Liver (tissue), 9 donors: ENCODE results near the gene AEBP2. TPM values are rescaled to one million over a fixed set of nuclear protein-coding genes. Genes with fewer than 3 reads are reported as not detected.

Experiments used
- DNase-seq: peaks from one replicate; pipeline ENCODE4 v3.0.0-alpha.2; 2017; ENCODE audit warnings: low spot score
- H3K27ac ChIP-seq, 2 donors: one replicate each; pipeline ENCODE4 v1.7.0; 2013; ENCODE audit warnings: inconsistent platforms in 2 of 2, low read length in 2 of 2, control low read depth in 1 of 2, low read depth in 1 of 2, mild to moderate bottlenecking in 1 of 2
- H3K27me3 ChIP-seq, 4 donors: one replicate each; pipeline versions ENCODE4 v1.6.1 to v1.7.0; 2013; ENCODE audit warnings: low read length in 3 of 4, inconsistent platforms in 1 of 4, mild to moderate bottlenecking in 1 of 4, moderate library complexity in 1 of 4; ENCODE audit not compliant: control insufficient read depth in 4 of 4, insufficient read depth in 4 of 4
- H3K36me3 ChIP-seq, 4 donors: one replicate each; pipeline versions ENCODE4 v1.6.1 to v1.7.0; 2013; ENCODE audit warnings: low read length in 3 of 4, mild to moderate bottlenecking in 3 of 4, low read depth in 1 of 4, moderate library complexity in 1 of 4; ENCODE audit not compliant: control insufficient read depth in 4 of 4, insufficient read depth in 3 of 4
- H3K4me1 ChIP-seq, 4 donors: one replicate each; pipeline versions ENCODE4 v1.6.1 to v1.7.0; 2013; ENCODE audit warnings: low read length in 3 of 4, mild to moderate bottlenecking in 3 of 4, moderate library complexity in 1 of 4; ENCODE audit not compliant: control insufficient read depth in 4 of 4, insufficient read depth in 4 of 4
- H3K4me3 ChIP-seq, 3 donors: one replicate each; pipeline versions ENCODE4 v1.6.1 to v1.7.0; 2013; ENCODE audit warnings: low read length in 3 of 3, control low read depth in 1 of 3, low read depth in 1 of 3, mild to moderate bottlenecking in 1 of 3
- H3K9ac ChIP-seq, 2 donors: one replicate each; pipeline ENCODE4 v1.7.0; 2013; ENCODE audit warnings: low read length in 2 of 2, mild to moderate bottlenecking in 2 of 2, moderate library complexity in 2 of 2, control low read depth in 1 of 2, low read depth in 1 of 2
- H3K9me3 ChIP-seq, 4 donors: one replicate each; pipeline versions ENCODE4 v1.6.1 to v1.7.0; 2013; ENCODE audit warnings: low read length in 3 of 4; ENCODE audit not compliant: control insufficient read depth in 4 of 4
- EGR1 ChIP-seq, 2 donors: IDR thresholded peaks; 2 replicates each; pipeline ENCODE4 v1.6.1; 2016 to 2018; ENCODE audit warnings: antibody characterized with exemption in 2 of 2, low read depth in 2 of 2
- FOXA1 ChIP-seq: IDR thresholded peaks from 2 replicates; pipeline ENCODE4 v1.6.1; 2016; ENCODE audit warnings: antibody characterized with exemption
- FOXA2 ChIP-seq: IDR thresholded peaks from 2 replicates; pipeline ENCODE4 v1.6.1; 2016; ENCODE audit warnings: antibody characterized with exemption
- GABPA ChIP-seq, 2 donors: IDR thresholded peaks in 1 of 2; conservative IDR thresholded peaks in 1 of 2; 2 replicates each; pipeline ENCODE4 v1.6.1; 2016; ENCODE audit warnings: antibody characterized with exemption in 2 of 2, mild to moderate bottlenecking in 1 of 2, moderate library complexity in 1 of 2
- HNF4A ChIP-seq, 2 donors: conservative IDR thresholded peaks; 2 replicates each; pipeline ENCODE4 v1.6.1; 2016; ENCODE audit warnings: antibody characterized with exemption in 2 of 2, mild to moderate bottlenecking in 2 of 2
- HNF4G ChIP-seq: IDR thresholded peaks from 2 replicates; pipeline ENCODE4 v1.6.1; 2016; ENCODE audit warnings: antibody characterized with exemption
- JUND ChIP-seq, 2 donors: IDR thresholded peaks; 2 replicates each; pipeline ENCODE4 v1.6.1; 2016; ENCODE audit warnings: antibody characterized with exemption in 2 of 2
- NR2F2 ChIP-seq: IDR thresholded peaks from 2 replicates; pipeline ENCODE4 v1.6.1; 2016; ENCODE audit warnings: antibody characterized with exemption
- RAD21 ChIP-seq, 2 donors: IDR thresholded peaks; 2 replicates each; pipeline ENCODE4 v1.6.1; 2016; ENCODE audit warnings: antibody characterized with exemption in 2 of 2, mild to moderate bottlenecking in 2 of 2
- RXRA ChIP-seq, 2 donors: IDR thresholded peaks; 2 replicates each; pipeline ENCODE4 v1.6.1; 2017 to 2018; ENCODE audit warnings: antibody characterized with exemption in 2 of 2, mild to moderate bottlenecking in 1 of 2
- SP1 ChIP-seq: IDR thresholded peaks from 2 replicates; pipeline ENCODE4 v1.6.1; 2018; ENCODE audit warnings: antibody characterized with exemption, mild to moderate bottlenecking
- TAF1 ChIP-seq: conservative IDR thresholded peaks from 2 replicates; pipeline ENCODE4 v1.6.1; 2016; ENCODE audit warnings: antibody characterized with exemption, mild to moderate bottlenecking
- YY1 ChIP-seq: IDR thresholded peaks from 2 replicates; pipeline ENCODE4 v1.6.1; 2016; ENCODE audit warnings: antibody characterized with exemption, mild to moderate bottlenecking
- polyA plus RNA-seq, 2 donors: library from polyadenylated mRNA; stranded (reverse) in 1 of 2; unstranded in 1 of 2; fragments of 200-250 nt in 1 of 2; fragments of >200 nt in 1 of 2; fragmentation: Nextera tagmentation in 1 of 2; extraction: Ambion mirVana in 1 of 2; gene quantifications; one replicate each; pipeline versions ENCODE4 v1.2.1 to v1.2.3, GENCODE V29; 2013 to 2015
- total RNA-seq, 2 donors: library from RNA; depleted of rRNA; stranded (reverse); fragments of >200 nt; gene quantifications; one replicate each; pipeline ENCODE4 v1.2.3, GENCODE V29; 2014
- TF ChIP-seq, protein P1 (sequence below): IDR thresholded peaks from 2 replicates; pipeline ENCODE4 v1.6.1; 2016; ENCODE audit warnings: antibody characterized with exemption
- TF ChIP-seq, protein P2 (sequence below): IDR thresholded peaks from 2 replicates; pipeline ENCODE4 v1.6.1; 2016; ENCODE audit warnings: antibody characterized with exemption
- TF ChIP-seq, protein P3 (sequence below): IDR thresholded peaks from 2 replicates; pipeline ENCODE4 v1.6.1; 2016; ENCODE audit warnings: antibody characterized with exemption
- TF ChIP-seq, protein P4 (sequence below): IDR thresholded peaks from 2 replicates; pipeline ENCODE4 v1.6.1; 2016; ENCODE audit warnings: antibody characterized with exemption, mild to moderate bottlenecking
- TF ChIP-seq, protein P5 (sequence below): fragments of 150-350 bp; IDR thresholded peaks from 2 replicates; pipeline ENCODE4 v1.5.1; 2017; ENCODE audit warnings: improper control_type of control experiment, low read depth, low read length; ENCODE audit not compliant: missing input control
- donor health status: healthy.
- donor health status: healthy.
- donor health status: healthy.
- donor health status: healthy.
- donor health status: healthy.

AEBP2 gene
- total and polyA plus RNA-seq, 4 donors: 4.6 to 18.8 (median 8.9) TPM

DNA sequence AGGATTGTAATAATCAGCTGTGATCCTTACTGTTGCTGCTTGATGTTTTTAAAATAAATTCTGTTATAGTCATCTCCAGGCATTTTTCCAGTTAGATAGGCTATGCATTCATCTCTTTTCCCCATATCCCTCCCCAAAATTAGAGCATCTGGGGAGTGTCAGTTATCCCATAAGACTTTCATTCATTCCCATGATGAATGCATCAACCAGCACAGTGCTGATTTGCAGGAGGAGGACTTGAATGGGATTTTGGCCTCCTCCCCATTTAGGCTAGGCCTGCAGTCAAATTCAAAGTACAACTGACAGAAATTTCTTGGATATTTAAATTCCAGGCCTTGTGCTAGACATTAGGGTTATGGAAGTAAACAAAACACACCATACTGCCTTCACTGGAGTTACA, 99.8 kb downstream of the AEBP2 start:
- no peak overlapping the region for H3K27ac ChIP-seq
- no peak overlapping the region for H3K4me3 ChIP-seq
- peaks cover 0 to 2% (median 0%) of the 10 kb centered on the region in 4 donors for H3K36me3 ChIP-seq
- peaks cover 0 to 8% (median 2%) of the 10 kb centered on the region in 4 donors for H3K9me3 ChIP-seq
- H3K9ac ChIP-seq: no peak overlapping the region
- no peaks in the 10 kb centered on the region for H3K27me3 ChIP-seq
- H3K4me1 ChIP-seq: no peaks in the 10 kb centered on the region
- TF ChIP-seq SP1 (no peak), NR2F2 (no peak), FOXA2 (no peak), EGR1 (IDR thresholded peaks at IDR 0.05; ENCODE audit: low read depth in 2 of 2) (no peak), TAF1 (no peak), GABPA (IDR thresholded peaks at IDR 0.05 in 1 of 2, conservative IDR thresholded peaks at IDR 0.05 in 1 of 2) (no peak), RAD21 (IDR thresholded peaks at IDR 0.05) (no peak), FOXA1 (no peak), RXRA (IDR thresholded peaks at IDR 0.05) (no peak), YY1 (no peak), HNF4A (conservative IDR thresholded peaks at IDR 0.05) (no peak), JUND (IDR thresholded peaks at IDR 0.05) (no peak), HNF4G (no peak)
- TF ChIP-seq, protein P1, sequence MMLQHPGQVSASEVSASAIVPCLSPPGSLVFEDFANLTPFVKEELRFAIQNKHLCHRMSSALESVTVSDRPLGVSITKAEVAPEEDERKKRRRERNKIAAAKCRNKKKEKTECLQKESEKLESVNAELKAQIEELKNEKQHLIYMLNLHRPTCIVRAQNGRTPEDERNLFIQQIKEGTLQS: no peak
- TF ChIP-seq, protein P2, sequence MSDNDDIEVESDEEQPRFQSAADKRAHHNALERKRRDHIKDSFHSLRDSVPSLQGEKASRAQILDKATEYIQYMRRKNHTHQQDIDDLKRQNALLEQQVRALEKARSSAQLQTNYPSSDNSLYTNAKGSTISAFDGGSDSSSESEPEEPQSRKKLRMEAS: no peak
- TF ChIP-seq, protein P3, sequence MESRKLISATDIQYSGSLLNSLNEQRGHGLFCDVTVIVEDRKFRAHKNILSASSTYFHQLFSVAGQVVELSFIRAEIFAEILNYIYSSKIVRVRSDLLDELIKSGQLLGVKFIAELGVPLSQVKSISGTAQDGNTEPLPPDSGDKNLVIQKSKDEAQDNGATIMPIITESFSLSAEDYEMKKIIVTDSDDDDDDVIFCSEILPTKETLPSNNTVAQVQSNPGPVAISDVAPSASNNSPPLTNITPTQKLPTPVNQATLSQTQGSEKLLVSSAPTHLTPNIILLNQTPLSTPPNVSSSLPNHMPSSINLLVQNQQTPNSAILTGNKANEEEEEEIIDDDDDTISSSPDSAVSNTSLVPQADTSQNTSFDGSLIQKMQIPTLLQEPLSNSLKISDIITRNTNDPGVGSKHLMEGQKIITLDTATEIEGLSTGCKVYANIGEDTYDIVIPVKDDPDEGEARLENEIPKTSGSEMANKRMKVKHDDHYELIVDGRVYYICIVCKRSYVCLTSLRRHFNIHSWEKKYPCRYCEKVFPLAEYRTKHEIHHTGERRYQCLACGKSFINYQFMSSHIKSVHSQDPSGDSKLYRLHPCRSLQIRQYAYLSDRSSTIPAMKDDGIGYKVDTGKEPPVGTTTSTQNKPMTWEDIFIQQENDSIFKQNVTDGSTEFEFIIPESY: no peak
- TF ChIP-seq, protein P4, sequence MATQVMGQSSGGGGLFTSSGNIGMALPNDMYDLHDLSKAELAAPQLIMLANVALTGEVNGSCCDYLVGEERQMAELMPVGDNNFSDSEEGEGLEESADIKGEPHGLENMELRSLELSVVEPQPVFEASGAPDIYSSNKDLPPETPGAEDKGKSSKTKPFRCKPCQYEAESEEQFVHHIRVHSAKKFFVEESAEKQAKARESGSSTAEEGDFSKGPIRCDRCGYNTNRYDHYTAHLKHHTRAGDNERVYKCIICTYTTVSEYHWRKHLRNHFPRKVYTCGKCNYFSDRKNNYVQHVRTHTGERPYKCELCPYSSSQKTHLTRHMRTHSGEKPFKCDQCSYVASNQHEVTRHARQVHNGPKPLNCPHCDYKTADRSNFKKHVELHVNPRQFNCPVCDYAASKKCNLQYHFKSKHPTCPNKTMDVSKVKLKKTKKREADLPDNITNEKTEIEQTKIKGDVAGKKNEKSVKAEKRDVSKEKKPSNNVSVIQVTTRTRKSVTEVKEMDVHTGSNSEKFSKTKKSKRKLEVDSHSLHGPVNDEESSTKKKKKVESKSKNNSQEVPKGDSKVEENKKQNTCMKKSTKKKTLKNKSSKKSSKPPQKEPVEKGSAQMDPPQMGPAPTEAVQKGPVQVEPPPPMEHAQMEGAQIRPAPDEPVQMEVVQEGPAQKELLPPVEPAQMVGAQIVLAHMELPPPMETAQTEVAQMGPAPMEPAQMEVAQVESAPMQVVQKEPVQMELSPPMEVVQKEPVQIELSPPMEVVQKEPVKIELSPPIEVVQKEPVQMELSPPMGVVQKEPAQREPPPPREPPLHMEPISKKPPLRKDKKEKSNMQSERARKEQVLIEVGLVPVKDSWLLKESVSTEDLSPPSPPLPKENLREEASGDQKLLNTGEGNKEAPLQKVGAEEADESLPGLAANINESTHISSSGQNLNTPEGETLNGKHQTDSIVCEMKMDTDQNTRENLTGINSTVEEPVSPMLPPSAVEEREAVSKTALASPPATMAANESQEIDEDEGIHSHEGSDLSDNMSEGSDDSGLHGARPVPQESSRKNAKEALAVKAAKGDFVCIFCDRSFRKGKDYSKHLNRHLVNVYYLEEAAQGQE: no peak
- TF ChIP-seq, protein P5, sequence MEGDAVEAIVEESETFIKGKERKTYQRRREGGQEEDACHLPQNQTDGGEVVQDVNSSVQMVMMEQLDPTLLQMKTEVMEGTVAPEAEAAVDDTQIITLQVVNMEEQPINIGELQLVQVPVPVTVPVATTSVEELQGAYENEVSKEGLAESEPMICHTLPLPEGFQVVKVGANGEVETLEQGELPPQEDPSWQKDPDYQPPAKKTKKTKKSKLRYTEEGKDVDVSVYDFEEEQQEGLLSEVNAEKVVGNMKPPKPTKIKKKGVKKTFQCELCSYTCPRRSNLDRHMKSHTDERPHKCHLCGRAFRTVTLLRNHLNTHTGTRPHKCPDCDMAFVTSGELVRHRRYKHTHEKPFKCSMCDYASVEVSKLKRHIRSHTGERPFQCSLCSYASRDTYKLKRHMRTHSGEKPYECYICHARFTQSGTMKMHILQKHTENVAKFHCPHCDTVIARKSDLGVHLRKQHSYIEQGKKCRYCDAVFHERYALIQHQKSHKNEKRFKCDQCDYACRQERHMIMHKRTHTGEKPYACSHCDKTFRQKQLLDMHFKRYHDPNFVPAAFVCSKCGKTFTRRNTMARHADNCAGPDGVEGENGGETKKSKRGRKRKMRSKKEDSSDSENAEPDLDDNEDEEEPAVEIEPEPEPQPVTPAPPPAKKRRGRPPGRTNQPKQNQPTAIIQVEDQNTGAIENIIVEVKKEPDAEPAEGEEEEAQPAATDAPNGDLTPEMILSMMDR: no peak
- DNase-seq: no peak
